Nephron progenitor cell (in vitro differentiated cells): Measurements from ENCODE around the gene EEF1E1.

Experiments used
- DNase-seq: peaks from one replicate; pipeline ENCODE4 v3.0.0; 2021
- H3K27ac Mint-ChIP-seq: 2 replicates; pipeline ENCODE4 v1.8.0; 2021; ENCODE audit warnings: mild to moderate bottlenecking, moderate library complexity, mixed read lengths
- H3K27me3 Mint-ChIP-seq: 2 replicates; pipeline ENCODE4 v1.8.0; 2021; ENCODE audit warnings: mild to moderate bottlenecking, low read depth, mixed read lengths; ENCODE audit not compliant: poor library complexity
- H3K36me3 Mint-ChIP-seq: 2 replicates; pipeline ENCODE4 v1.8.0; 2021; ENCODE audit warnings: low read depth, mixed read lengths
- H3K4me1 Mint-ChIP-seq: 2 replicates; pipeline ENCODE4 v1.8.0; 2021; ENCODE audit warnings: mixed read lengths
- H3K4me3 Mint-ChIP-seq: 2 replicates; pipeline ENCODE4 v1.8.0; 2021; ENCODE audit warnings: mild to moderate bottlenecking, moderate library complexity, mixed read lengths
- H3K9me3 Mint-ChIP-seq: 2 replicates; pipeline ENCODE4 v1.8.0; 2021; ENCODE audit warnings: mild to moderate bottlenecking, moderate library complexity, mixed read lengths
- TF ChIP-seq, protein P1 (sequence below): fragments of 200-600 bp; sonication (generic); IDR thresholded peaks from 2 replicates; pipeline ENCODE4 v1.5.0; 2021; ENCODE audit warnings: antibody characterized with exemption

EEF1E1 gene

DNA sequence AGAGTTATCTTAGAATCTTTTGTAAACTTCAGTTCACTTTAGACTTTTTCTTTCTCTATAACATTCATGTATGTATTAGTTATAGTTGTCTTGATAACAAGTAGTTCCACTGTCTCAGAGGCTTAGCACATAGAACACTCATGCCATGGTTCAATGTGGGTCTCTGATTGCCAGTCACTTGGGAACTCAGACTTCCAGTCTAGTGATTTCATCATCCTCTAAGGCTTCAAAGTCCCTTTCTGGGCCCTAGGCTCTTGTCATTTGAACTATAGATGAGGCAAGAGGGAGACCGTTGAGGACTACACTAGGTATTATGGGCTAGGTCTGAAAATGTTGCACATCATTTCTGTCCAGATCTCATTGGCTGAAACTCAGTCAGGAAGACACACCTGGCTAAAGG lies 8.4 kb upstream of the EEF1E1 start:
- Mint-ChIP-seq H3K36me3 (no peaks in the 10 kb centered on the region), H3K4me3 (no peak overlapping the region), H3K27me3 (peaks cover 32% of the 10 kb centered on the region), H3K4me1 (peaks cover 8% of the 10 kb centered on the region), H3K9me3 (peaks cover 4% of the 10 kb centered on the region), H3K27ac (no peak overlapping the region)
- DNase-seq = no peak
- TF ChIP-seq, protein P1, sequence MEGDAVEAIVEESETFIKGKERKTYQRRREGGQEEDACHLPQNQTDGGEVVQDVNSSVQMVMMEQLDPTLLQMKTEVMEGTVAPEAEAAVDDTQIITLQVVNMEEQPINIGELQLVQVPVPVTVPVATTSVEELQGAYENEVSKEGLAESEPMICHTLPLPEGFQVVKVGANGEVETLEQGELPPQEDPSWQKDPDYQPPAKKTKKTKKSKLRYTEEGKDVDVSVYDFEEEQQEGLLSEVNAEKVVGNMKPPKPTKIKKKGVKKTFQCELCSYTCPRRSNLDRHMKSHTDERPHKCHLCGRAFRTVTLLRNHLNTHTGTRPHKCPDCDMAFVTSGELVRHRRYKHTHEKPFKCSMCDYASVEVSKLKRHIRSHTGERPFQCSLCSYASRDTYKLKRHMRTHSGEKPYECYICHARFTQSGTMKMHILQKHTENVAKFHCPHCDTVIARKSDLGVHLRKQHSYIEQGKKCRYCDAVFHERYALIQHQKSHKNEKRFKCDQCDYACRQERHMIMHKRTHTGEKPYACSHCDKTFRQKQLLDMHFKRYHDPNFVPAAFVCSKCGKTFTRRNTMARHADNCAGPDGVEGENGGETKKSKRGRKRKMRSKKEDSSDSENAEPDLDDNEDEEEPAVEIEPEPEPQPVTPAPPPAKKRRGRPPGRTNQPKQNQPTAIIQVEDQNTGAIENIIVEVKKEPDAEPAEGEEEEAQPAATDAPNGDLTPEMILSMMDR = no peak

DNA sequence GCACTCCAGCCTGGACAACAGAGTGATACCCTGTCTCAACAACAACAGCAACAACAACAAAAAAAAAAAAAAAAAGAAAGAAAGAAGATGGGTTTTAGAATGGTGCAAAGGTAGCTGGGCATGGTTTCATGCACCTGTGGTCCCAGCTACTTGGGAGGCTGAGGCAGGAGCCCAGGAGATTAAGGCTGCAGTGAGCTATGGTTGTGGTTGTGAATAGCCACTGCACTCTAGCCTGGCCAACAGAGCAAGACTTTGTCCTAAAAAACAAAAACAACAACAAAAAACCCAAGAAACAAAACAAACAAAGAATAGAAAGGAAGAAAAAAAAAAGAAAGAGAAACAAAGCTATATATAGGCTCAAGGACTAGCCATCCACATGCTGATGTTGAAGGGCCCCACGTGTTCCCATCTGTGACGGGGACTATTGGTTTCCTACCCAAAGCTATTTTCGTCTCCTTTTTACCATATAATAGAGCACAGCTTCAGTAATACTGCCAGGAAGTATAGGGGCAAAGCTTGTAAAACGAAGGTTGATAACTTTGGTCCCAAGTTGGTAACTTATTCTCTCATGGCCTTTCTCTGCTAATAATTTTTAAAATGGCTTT lies 7.9 kb upstream of the EEF1E1 start:
- H3K4me1 Mint-ChIP-seq = peaks cover 8% of the 10 kb centered on the region
- no peak overlapping the region for H3K4me3 Mint-ChIP-seq
- DNase-seq = no peak
- H3K36me3 Mint-ChIP-seq = no peaks in the 10 kb centered on the region
- H3K27ac Mint-ChIP-seq = no peak overlapping the region
- H3K27me3 Mint-ChIP-seq = peaks cover 32% of the 10 kb centered on the region
- H3K9me3 Mint-ChIP-seq = no peaks in the 10 kb centered on the region
- TF ChIP-seq, protein P1 = no peak

DNA sequence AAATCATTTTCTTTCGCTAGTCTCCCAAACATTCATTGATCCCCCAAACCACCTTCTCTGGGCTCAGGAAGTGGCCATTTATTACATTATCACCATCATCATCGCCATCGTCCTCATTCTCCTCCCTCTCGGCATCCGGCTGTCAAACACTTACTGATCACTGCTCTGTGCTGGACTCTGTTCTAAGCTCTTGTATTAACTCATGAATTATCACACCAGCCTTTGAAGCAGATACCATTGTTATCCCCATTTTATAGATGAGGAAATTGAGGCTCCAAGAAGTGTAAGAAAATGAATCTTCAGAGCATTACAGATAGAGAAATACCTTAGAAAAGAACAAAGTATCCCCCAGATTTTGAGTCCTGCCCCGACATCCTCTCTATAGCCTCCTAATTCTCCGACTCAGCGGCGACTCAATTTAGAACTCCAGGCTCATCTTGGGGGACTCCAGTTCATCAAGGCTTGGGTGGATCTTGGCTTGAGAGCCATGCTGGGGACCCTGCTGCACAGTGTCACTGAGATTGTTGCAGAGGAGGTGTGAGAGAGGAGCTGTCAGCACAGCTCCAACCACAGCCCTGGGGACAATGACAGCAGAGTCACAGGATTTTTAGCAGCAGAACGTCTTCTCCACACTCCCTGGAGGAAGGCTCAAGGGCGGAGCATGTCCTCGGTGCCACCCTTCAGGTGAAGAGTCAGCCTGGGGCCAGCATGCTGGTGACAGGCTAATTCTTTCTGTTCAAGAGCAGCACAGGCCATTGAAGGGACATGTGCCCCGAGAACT lies 6.6 kb upstream of the EEF1E1 start:
- DNase-seq = no peak
- no peak overlapping the region for H3K27ac Mint-ChIP-seq
- no peaks in the 10 kb centered on the region for H3K36me3 Mint-ChIP-seq
- no peak overlapping the region for H3K4me3 Mint-ChIP-seq
- H3K9me3 Mint-ChIP-seq = no peaks in the 10 kb centered on the region
- no peaks in the 10 kb centered on the region for H3K4me1 Mint-ChIP-seq
- TF ChIP-seq, protein P1 = no peak
- H3K27me3 Mint-ChIP-seq = peaks cover 35% of the 10 kb centered on the region

DNA sequence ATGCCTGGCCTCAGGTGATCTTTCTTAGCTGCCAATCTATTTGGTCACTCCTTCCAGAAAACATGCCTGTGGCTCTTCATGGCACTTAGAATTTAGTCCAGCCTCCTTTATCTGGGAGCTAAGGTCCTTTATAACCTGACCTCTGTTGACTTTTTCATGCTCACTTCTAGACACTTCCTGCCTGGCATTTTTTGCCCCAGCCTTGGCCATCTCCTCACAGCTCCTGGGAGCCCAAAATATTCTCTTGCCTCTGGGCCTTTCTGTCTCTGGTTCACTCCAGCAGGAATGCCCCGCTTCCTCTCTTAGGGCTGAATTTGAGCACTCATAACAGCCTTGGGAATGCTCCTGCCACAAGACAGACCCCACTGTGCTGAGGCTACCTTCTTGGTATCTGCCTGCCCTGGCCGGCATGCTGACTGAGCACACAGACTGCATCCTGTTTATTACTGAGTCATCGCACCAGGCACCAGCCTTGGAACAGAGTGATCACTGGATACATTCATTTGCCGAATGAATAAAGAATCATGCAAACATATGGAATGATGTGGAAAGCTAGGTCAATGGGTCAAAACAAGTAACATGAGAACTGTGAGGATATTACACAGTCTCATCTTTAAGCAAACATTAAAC lies 5.8 kb upstream of the EEF1E1 start:
- Mint-ChIP-seq H3K27me3 (peaks cover 35% of the 10 kb centered on the region), H3K9me3 (no peaks in the 10 kb centered on the region), H3K27ac (no peak overlapping the region), H3K4me3 (no peak overlapping the region), H3K36me3 (no peaks in the 10 kb centered on the region), H3K4me1 (no peaks in the 10 kb centered on the region)
- TF ChIP-seq, protein P1 = no peak
- no peak for DNase-seq

DNA sequence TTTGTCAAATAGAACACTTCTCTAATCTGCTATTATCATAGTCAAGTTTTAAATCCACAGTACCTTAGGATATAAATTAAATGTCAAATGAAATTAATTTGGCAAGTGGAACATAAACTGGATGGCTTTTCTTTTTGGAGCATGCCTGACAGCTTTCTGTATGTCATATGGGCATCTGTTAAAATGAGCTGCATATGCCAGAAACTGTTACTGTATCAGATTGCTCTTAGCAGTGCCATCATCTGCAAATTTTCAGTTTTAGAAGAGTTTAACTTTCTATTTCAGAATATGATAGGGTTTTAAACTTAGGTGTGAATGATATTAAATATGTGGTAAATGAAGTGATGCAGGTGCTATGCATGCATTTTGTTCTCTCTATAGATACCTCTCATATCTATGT lies 3.4 kb upstream of the EEF1E1 start:
- Mint-ChIP-seq H3K27me3 (peaks cover 32% of the 10 kb centered on the region), H3K4me3 (no peak overlapping the region), H3K27ac (no peak overlapping the region), H3K9me3 (no peaks in the 10 kb centered on the region), H3K36me3 (peaks cover 1% of the 10 kb centered on the region), H3K4me1 (peaks cover 13% of the 10 kb centered on the region)
- TF ChIP-seq, protein P1 = no peak
- DNase-seq = no peak
